Measurements from ENCODE around the gene SKIC2. TPM values are rescaled to one million over a fixed set of nuclear protein-coding genes. Genes with fewer than 3 reads are reported as not detected.
A peak's percentile ranks its signal among the peaks of the same experiment; 100 is the strongest.
"Not testable (repeated sequence)": the region's sequence is repeated elsewhere in the genome, so short reads cannot be mapped to it uniquely, and the experiment has no call there.

Gene SKIC2
- total RNA-seq: 10 to 100 TPM; 53.8 to 90.3 TPM
- 100 to 1,000 TPM in 1 of 2 donors, 10 to 100 TPM in 1; 26.7 to 188 TPM for polyA plus RNA-seq
- long read RNA-seq, donor 1, transcript SKIV2L-201 (28 exons, 3,894 nt): major isoform, 11 of 57 reads
- long read RNA-seq, donor 1, partial matches to known transcripts: 33 of 57 reads
- long read RNA-seq, donor 1, other reads (novel, unspliced or antisense): 13 of 57 reads
- long read RNA-seq, donor 2, transcript SKIV2L-201 (28 exons, 3,894 nt): major isoform, 7 of 33 reads
- long read RNA-seq, donor 2, partial matches to known transcripts: 13 of 33 reads
- long read RNA-seq, donor 2, other reads (novel, unspliced or antisense): 12 of 33 reads

DNA sequence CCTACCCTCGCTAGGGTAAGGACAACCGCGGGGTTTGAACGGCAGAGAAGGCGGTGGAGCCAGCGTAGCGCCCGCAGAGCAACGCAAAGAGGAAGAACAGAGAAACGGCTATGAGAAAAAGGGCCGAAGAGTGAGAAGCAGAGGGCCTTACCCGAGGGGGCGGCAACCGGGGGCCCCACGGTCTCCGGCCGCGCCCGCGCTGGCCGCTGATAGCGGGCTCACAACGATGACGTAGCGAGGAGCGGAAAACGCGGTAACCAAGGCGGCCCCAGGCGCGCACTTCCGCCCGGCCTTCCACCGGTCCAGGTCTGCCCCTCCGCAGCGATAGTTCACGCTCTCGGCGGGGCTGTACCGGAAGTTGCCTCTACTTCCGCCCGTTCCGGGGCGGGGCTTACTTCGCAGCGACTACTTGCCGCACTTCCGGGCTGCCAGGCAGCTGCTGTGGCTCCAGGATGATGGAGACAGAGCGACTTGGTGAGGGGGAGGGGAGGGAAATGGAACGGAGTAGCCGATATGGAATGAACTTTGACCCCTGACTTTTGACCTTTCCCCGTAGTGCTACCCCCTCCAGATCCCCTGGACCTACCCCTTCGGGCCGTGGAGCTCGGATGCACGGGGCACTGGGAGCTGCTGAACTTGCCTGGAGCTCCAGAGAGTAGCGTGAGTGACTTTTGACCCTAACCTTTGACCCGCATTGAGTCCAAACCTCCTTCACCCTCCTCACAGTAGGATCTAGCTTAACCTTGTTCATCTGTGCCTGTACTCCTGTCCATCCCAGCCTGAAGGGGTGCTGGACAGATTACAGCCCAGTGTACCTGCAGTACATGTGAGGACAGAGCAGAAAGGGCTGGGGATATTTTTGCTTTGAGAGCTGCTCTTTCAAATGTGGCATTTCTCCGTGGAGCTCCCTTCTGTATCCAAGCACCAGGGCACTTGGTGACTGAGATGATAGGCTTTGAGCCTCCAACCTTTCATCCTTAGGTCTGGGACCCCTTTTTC is at the start of gene SKIC2, which contains the start of gene NELFE:
SKIC2 (plus strand) TSS at position 435 of the 999 bp plus-strand sequence; CDS start at position 453, 18 bp downstream.
NELFE (minus strand) TSS at position 231 of the 999 bp plus-strand sequence. CDS start 525 bp downstream, outside the sequence.
- intact Hi-C loops (cut with DNase I): loop anchor here in 1 of 2 donors (1.0 kb wide), 1 partner anchor 13 kb away; the partner anchor contains the start of gene DXO
- peak within 1 kb of the TSS; percentile 67 to 73 for H3K4me3 ChIP-seq (ENCODE audit: low read length in 2 of 2)
- DNase-seq (peak; percentile 99 to 100), ATAC-seq (ENCODE audit: low FRiP score) (peak; percentile 99)
- no peaks in the 10 kb centered on the region for H3K27me3 ChIP-seq (ENCODE audit: control insufficient read depth in 1 of 2, insufficient read depth in 2 of 2, low read length in 1 of 2)
- 0 to 1% methylated on average over 59 of the region's 59 CpGs for WGBS, 2 donors
- H3K36me3 ChIP-seq (ENCODE audit: control insufficient read depth in 1 of 2, insufficient read depth in 2 of 2, low read length in 1 of 2): peaks cover 0 to 6% of the 10 kb centered on the region in 2 donors
- H3K4me1 ChIP-seq (ENCODE audit: control insufficient read depth in 1 of 2, insufficient read depth in 2 of 2, low read length in 2 of 2): no peaks in the 10 kb centered on the region
- no peaks in the 10 kb centered on the region for H3K9me3 ChIP-seq (ENCODE audit: control insufficient read depth, low read length)
- H3K27ac ChIP-seq (ENCODE audit: low read depth in 1 of 2, low read length in 2 of 2): peak within 1 kb of the TSS in 1 of 2 donors; percentile 55

GRCh38 chr6:31909298-31909697 is 49.7 kb upstream of the SKIC2 start:
- DNase-seq: peak in 1 of 2 donors; percentile 15
- not testable (repeated sequence) for H3K36me3 ChIP-seq (ENCODE audit: control insufficient read depth in 1 of 2, insufficient read depth in 2 of 2, low read length in 1 of 2); H3K9me3 ChIP-seq (ENCODE audit: control insufficient read depth, low read length); H3K4me1 ChIP-seq (ENCODE audit: control insufficient read depth in 1 of 2, insufficient read depth in 2 of 2, low read length in 2 of 2); ATAC-seq (ENCODE audit: low FRiP score); H3K4me3 ChIP-seq (ENCODE audit: low read length in 2 of 2); H3K27ac ChIP-seq (ENCODE audit: low read depth in 1 of 2, low read length in 2 of 2); H3K27me3 ChIP-seq (ENCODE audit: control insufficient read depth in 1 of 2, insufficient read depth in 2 of 2, low read length in 1 of 2)
- WGBS, 2 donors: 77 to 80% methylated on average over 7 of the region's 7 CpGs
- intact Hi-C loops (cut with DNase I): loop anchor here in 1 of 2 donors (10.0 kb wide), 1 partner anchor 266 kb away; the partner anchor contains the start of genes AGPAT1 and RNF5

DNA sequence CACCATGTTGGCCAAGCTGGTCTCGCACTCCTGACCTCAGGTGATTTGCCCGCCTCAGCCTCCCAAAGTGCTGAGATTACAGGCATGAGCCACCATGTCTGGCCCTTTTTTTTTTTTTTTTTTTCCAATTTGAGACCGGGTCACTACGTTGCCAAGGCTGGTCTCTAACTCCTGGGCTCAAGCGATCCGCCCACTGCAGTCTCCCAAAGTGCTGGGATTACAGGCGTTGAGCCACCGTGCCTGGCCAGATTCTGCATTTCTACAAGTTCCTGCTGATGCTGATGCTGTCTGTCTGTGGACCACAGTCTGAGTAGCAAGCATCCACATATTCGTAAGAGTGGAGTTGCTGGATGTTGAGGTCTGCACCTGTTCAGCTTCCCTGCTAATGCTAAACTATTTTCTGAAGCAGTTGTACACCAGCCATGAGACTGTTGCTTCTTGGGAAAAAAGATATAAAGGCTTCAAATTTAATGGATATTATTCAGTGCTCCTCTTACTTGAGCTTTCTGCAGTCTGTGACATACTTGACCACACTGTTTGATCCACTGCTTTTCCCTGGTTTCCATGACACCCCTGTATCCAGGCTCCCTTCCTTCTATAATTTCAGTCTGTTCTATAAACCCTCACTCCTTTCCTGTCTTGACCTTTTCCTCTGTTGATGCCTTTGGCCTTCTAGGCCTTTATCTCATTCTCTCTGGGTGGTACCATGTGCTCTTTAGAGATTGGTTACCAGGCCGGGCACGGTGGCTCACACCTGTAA is 47.0 kb upstream of the SKIC2 start:
- DNase-seq (peak in 1 of 2 donors; percentile 60), ATAC-seq (ENCODE audit: low FRiP score) (no peak)
- 62 to 75% methylated on average over 11 of the region's 11 CpGs for WGBS, 2 donors
- no peaks in the 10 kb centered on the region for H3K27me3 ChIP-seq (ENCODE audit: control insufficient read depth in 1 of 2, insufficient read depth in 2 of 2, low read length in 1 of 2)
- no peak overlapping the region for H3K4me3 ChIP-seq (ENCODE audit: low read length in 2 of 2)
- no peaks in the 10 kb centered on the region for H3K4me1 ChIP-seq (ENCODE audit: control insufficient read depth in 1 of 2, insufficient read depth in 2 of 2, low read length in 2 of 2)
- no peaks in the 10 kb centered on the region for H3K36me3 ChIP-seq (ENCODE audit: control insufficient read depth in 1 of 2, insufficient read depth in 2 of 2, low read length in 1 of 2)
- no peak overlapping the region for H3K27ac ChIP-seq (ENCODE audit: low read depth in 1 of 2, low read length in 2 of 2)
- no peaks in the 10 kb centered on the region for H3K9me3 ChIP-seq (ENCODE audit: control insufficient read depth, low read length)
- intact Hi-C loops (cut with DNase I): no loop called here

DNA sequence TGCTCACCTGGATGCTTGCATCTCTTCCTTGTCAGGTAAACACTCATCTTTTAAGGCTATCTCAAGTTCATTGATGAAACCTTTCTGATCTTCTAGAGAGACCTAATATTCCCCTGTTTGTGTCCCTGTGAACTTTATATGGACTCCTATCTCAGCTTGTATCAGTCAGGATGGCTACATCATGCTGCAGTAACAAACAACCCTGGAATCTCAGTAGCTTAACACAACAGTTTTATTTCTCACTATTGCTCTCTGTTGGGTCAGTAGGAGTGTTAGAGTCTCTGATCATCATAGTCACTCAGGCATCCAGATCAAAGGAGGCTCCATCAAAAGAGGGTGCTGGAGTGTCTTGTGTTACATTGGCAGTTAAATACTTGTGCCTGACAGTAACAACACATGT is 43.6 kb upstream of the SKIC2 start:
- intact Hi-C loops (cut with DNase I): no loop called here
- Histone ChIP-seq H3K4me3 (ENCODE audit: low read length in 2 of 2) (no peak overlapping the region), H3K9me3 (ENCODE audit: control insufficient read depth, low read length) (no peaks in the 10 kb centered on the region), H3K4me1 (ENCODE audit: control insufficient read depth in 1 of 2, insufficient read depth in 2 of 2, low read length in 2 of 2) (no peaks in the 10 kb centered on the region), H3K27me3 (ENCODE audit: control insufficient read depth in 1 of 2, insufficient read depth in 2 of 2, low read length in 1 of 2) (no peaks in the 10 kb centered on the region), H3K27ac (ENCODE audit: low read depth in 1 of 2, low read length in 2 of 2) (no peak overlapping the region), H3K36me3 (ENCODE audit: control insufficient read depth in 1 of 2, insufficient read depth in 2 of 2, low read length in 1 of 2) (no peaks in the 10 kb centered on the region)
- ATAC-seq (ENCODE audit: low FRiP score): no peak
- no peak for DNase-seq

- intact Hi-C loops (cut with DNase I): no loop called here
- Histone ChIP-seq H3K27ac (ENCODE audit: low read depth in 1 of 2, low read length in 2 of 2) (no peak overlapping the region), H3K27me3 (ENCODE audit: control insufficient read depth in 1 of 2, insufficient read depth in 2 of 2, low read length in 1 of 2) (no peaks in the 10 kb centered on the region), H3K36me3 (ENCODE audit: control insufficient read depth in 1 of 2, insufficient read depth in 2 of 2, low read length in 1 of 2) (no peaks in the 10 kb centered on the region), H3K4me3 (ENCODE audit: low read length in 2 of 2) (no peak overlapping the region), H3K4me1 (ENCODE audit: control insufficient read depth in 1 of 2, insufficient read depth in 2 of 2, low read length in 2 of 2) (no peaks in the 10 kb centered on the region), H3K9me3 (ENCODE audit: control insufficient read depth, low read length) (no peaks in the 10 kb centered on the region)
- DNase-seq (peak in 1 of 2 donors; percentile 1), ATAC-seq (ENCODE audit: low FRiP score) (no peak)
- WGBS, 2 donors: 78 to 80% methylated on average over 6 of the region's 6 CpGs
Observed at GRCh38 chr6:31915756-31916155, 43.2 kb upstream of the SKIC2 start.

DNA sequence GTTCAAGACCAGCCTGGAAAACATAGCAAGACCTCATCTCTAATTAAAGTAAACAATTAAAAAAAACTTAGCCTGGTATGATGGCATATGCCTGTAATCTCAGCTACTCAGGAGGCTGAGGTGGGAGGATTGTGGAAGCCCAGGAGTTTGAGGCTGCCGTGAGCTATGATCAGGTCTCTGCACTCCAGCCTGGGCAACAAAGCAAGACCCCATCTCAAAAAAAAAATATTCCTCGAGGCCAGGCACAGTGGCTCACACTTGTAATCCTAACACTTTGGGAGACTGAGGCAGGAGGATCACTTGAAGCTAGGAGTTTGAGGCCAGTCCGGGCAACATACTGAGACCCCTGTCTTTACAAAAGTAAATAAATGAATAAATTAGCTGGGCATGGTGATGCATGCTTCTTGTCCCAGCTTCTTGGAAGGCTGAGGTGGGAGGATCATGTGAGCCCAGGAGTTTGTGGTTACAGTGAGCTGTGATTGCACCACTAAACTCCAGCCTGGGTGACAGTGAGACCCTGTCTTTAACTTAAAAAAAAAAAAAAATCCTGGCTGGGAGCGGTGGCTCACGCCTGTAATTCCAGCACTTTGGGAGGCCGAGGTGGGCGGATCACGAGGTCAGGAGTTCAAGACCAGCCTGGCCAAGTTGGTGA is 40.8 kb upstream of the SKIC2 start:
- intact Hi-C loops (cut with DNase I): no loop called here

DNA sequence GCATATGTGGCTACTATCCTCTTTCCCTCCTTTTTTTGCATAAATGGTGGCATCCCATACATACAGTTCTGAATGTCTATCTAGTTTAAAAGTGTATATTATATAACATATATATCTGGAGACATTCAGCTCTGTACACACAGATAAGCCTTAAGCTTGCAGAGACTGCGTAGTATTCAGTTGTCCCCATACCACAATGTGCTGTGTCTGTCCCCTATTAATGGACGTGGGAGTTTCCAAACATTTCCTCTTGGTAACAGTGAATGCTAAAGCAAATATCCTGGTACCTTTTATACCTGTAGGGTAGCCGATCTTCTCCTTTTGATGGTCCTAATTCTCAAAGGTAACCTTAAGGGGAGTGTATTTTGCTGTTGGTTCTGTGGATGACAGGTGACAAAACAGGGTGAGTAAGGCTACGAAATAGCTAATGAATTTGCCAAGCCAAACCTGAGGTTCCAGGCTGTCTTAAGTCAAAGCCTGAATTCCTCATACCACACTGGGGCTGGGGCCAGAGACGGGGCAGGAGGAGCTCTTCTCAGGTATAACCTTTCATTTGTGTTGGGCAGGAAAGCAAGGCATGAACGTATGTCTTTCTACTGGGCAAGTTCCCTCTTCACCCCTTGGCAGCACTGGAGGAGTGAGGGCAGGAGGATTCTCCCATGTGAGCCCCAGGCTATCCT is 39.2 kb upstream of the SKIC2 start:
- no peaks in the 10 kb centered on the region for H3K27me3 ChIP-seq (ENCODE audit: control insufficient read depth in 1 of 2, insufficient read depth in 2 of 2, low read length in 1 of 2)
- intact Hi-C loops (cut with DNase I): no loop called here

More for the DNA sequence above, 40.8 kb upstream of the SKIC2 start:
- DNase-seq (peak in 1 of 2 donors; percentile 11), ATAC-seq (ENCODE audit: low FRiP score) (no peak)
- H3K27ac ChIP-seq (ENCODE audit: low read depth in 1 of 2, low read length in 2 of 2): no peak overlapping the region
- H3K27me3 ChIP-seq (ENCODE audit: control insufficient read depth in 1 of 2, insufficient read depth in 2 of 2, low read length in 1 of 2): no peaks in the 10 kb centered on the region
- no peak overlapping the region for H3K4me3 ChIP-seq (ENCODE audit: low read length in 2 of 2)
- H3K9me3 ChIP-seq (ENCODE audit: control insufficient read depth, low read length): no peaks in the 10 kb centered on the region
- WGBS, 2 donors: 75 to 82% methylated on average over 7 to 8 of the region's 8 CpGs
- no peaks in the 10 kb centered on the region for H3K4me1 ChIP-seq (ENCODE audit: control insufficient read depth in 1 of 2, insufficient read depth in 2 of 2, low read length in 2 of 2)
- H3K36me3 ChIP-seq (ENCODE audit: control insufficient read depth in 1 of 2, insufficient read depth in 2 of 2, low read length in 1 of 2): no peaks in the 10 kb centered on the region

More for the DNA sequence above, 39.2 kb upstream of the SKIC2 start:
- no peak overlapping the region for H3K4me3 ChIP-seq (ENCODE audit: low read length in 2 of 2)
- no peak for ATAC-seq (ENCODE audit: low FRiP score)
- H3K36me3 ChIP-seq (ENCODE audit: control insufficient read depth in 1 of 2, insufficient read depth in 2 of 2, low read length in 1 of 2): no peaks in the 10 kb centered on the region
- 81% methylated on average over 6 of the region's 6 CpGs for WGBS, 2 donors
- no peaks in the 10 kb centered on the region for H3K9me3 ChIP-seq (ENCODE audit: control insufficient read depth, low read length)
- peak in 1 of 2 donors; percentile 9 for DNase-seq
- no peak overlapping the region for H3K27ac ChIP-seq (ENCODE audit: low read depth in 1 of 2, low read length in 2 of 2)
- H3K4me1 ChIP-seq (ENCODE audit: control insufficient read depth in 1 of 2, insufficient read depth in 2 of 2, low read length in 2 of 2): no peaks in the 10 kb centered on the region
